GM21526 (cell line): Measurements from ENCODE around the gene DMPK.

Experiments
- ATAC-seq: cut with Tn5 transposase; IDR thresholded peaks from one replicate; pipeline ENCODE4 v1.9.1; 2021; ENCODE audit warnings: moderate library complexity; ENCODE audit not compliant: unreplicated experiment, low FRiP score

The DMPK gene, protein sequence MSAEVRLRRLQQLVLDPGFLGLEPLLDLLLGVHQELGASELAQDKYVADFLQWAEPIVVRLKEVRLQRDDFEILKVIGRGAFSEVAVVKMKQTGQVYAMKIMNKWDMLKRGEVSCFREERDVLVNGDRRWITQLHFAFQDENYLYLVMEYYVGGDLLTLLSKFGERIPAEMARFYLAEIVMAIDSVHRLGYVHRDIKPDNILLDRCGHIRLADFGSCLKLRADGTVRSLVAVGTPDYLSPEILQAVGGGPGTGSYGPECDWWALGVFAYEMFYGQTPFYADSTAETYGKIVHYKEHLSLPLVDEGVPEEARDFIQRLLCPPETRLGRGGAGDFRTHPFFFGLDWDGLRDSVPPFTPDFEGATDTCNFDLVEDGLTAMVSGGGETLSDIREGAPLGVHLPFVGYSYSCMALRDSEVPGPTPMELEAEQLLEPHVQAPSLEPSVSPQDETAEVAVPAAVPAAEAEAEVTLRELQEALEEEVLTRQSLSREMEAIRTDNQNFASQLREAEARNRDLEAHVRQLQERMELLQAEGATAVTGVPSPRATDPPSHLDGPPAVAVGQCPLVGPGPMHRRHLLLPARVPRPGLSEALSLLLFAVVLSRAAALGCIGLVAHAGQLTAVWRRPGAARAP

DNA sequence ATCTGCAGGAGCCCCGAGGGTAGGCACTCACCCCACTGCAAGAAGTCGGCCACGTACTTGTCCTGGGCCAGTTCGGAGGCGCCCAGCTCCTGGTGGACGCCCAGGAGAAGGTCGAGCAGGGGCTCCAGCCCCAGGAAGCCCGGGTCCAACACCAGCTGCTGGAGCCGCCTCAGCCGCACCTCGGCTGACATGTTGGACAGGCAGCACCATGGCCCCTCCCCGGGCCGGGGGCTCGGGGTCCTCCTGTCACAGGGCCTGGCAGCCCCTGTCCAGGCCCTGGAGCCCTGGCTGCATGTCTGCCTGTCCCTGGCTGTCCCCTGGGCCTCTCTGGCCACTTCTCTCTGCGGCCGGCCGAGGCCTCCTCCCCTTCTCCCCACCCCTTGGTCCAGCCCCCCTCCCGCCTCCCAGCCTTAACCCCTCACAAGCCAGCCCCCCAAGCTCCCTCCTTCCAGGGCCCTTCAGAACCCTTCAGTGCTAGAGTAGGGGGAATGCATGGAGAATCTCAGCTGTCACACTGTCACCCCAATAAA, at the start of gene DMPK:
Gene DMPK, minus strand, starts transcription at position 329 of the 530 bp plus-strand sequence. Its CDS starts 138 bp downstream, at position 191.
- no peak for ATAC-seq

DNA sequence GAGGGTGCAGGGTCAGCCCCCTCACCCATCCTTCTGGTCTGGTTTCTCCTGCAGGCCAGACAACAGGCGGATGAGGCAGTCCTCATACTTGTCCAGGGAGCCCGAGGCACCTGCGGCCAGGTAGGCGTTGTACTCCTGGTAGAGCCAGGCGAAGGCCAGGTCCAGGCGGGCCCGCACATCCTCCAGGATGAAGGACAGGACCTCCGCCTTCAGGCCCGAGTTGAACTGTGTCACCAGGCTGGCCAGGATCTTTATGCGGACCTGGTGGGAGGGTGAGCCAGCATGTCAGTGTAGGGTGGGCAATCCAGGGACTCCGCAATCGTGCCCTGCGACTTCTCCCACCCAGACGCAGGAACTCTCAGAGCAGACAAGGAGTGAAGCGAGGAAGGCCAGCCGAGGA, 46.7 kb upstream of the DMPK start:
- ATAC-seq: no peak

DNA sequence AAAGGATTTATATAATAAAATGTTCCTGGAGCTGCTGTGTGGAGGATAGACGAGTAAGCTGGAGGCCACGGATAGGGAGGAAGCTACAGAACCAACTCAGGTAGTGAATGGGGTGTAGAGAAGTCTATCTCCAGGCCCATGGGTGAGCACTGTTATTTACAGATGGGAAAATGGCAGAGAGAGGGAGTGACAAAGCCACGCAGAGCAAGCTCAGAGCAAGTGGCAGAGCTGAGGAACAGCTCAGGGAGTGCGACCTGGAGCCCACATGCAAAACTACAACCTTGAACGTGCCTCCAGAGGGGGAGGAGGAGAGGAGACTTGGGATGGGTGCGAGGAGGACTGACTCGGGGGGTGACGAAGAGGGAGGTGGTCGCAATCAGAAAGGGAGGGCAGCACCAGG, 46.2 kb upstream of the DMPK start:
- ATAC-seq: no peak

DNA sequence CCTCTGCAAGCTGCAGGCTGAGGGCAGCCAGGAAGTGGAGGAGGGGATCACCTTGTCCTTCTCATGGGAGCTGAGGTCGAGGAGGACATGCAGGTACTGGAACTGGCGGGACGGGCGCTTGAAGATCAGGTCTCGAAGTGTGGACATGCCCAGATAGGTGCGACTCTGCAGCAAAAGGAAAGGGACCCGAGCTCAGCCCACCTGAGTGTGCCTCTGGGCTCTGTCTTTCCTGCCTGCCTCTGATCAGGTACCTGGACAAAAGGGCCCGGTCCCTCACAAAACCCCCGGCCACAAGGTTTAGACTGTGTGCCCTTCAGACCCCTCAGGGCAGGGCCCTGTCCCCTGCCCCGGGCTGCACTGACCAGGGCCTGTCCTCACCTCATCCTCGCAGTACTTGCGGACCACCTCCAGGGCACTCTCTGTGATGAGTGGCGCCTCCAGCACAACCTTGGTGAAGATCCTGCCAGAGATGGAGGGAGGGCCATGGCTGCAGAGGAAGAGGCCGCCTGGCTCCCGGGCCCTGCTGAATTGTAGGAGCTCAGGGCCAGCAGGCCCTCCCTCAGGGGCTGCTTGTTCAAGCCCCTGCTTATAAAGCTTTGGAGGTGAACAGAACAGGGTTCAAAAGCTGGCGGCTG, 45.3 kb upstream of the DMPK start:
- no peak for ATAC-seq

DNA sequence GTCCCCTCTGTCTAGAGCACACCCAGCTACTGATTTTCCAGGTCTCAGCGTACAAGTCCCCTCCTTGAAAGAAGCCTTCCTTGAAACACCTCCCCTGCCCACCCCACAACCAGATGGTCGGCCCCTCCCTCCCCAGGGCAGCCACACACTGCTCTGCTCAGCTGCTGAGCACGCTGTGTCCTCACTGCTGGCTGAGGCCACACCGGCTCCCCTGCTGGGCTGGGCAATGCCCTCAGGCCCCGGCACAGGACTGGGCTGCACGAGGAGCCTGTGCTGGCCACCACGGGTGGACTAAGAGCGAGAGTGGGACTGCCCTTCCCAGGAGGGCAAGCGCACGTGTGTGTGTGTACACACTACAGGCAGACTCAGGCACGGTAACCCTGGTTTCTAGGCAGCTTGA, 44.6 kb upstream of the DMPK start:
- no peak for ATAC-seq

DNA sequence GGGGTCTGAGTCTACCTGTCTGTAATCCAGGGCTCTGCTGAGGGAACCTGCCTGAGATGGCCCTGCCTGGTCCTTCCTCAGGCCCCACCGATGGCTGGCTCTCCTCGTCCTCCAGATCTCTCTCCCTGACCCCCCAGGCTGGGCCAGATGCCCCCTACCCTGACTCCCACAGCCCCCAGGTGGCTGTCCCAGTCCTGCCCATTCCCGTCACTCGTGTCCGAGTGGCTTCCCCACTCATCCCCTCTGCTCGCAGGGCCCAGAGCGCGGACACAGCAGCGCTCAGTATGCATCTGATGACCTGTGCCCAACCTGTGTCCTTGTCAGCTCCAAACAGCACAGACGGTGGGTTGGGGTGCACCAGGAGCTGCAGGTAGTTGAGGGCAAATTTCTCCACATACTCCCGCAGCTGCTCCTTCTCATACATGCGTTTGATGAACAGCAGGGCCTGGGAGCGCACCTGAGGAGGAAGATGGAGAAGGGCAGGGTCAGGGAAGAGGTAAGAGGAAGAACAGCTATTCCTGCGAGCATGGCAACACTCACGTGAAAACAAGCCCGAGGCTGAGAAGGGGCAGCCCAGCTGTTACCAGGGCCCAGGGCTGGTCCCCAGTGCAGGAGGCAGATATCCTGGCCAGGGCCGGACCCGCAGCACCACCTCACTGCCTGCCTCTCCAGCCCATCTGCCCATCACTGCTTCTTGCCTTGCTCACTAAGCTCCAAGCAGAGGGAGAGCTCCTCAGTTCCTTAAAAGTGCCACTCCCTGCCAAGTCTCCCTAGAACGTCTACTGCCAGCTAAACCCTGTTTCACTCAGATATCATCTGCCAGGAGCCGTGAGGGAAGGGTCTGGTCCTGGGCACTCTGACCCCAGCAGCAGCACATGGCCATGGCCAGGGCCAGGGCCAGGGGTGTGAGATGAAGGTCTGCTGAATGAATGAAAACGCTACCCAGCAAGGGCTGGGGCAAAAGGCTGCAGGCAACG, 43.9 kb upstream of the DMPK start:
- no peak for ATAC-seq

DNA sequence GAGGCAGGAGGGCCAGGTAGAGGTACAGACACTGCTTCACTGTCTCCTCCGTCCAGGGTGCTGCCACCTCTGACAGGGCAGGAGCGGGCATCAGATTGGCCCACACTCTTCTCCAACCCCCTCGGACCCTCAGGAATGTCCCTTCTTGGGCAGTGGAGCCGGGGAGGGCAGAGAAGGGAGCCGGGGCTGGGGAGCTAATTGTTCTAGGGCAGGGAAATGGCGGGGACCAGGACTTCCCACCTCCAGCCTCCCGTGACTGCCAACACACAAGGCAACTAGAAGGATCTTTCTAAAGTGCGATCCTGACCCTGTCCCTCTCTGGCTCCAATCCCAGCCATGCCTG, 42.9 kb upstream of the DMPK start:
- no peak for ATAC-seq

DNA sequence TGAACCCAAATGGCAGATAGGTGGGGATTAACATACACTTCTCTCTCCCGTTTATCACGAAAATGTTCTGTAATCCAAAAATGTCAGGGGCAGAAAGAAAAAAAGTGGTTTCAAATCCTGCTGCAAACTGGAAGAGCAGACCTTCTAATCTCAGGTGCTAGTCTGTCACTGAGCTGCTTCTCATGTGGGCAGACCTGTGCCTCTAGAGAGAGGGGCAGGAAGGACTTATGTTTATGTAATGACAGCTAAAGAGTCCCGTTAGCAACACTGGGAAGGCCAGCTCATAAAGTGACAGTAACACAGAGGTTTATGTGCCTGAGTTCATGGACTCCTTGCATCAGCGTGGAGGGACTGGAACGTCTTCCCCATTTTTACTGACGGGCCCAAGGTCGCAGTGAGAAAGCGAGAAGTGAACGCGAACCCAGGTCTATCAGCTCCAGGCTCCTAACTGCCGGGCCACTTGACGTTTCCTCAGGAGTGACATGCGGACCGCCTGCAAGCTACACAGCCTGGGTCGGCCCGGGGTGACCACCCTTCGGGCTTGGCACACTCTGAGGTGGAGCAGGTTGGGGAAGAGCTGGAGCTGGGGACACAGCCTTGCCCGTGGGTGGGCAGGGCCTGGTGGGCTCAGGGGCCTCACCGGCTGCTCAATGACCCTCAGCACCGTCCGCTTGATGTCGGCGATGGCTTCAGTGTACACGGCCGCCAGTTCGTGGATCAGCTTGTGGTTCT, 42.4 kb upstream of the DMPK start:
- ATAC-seq: no peak

DNA sequence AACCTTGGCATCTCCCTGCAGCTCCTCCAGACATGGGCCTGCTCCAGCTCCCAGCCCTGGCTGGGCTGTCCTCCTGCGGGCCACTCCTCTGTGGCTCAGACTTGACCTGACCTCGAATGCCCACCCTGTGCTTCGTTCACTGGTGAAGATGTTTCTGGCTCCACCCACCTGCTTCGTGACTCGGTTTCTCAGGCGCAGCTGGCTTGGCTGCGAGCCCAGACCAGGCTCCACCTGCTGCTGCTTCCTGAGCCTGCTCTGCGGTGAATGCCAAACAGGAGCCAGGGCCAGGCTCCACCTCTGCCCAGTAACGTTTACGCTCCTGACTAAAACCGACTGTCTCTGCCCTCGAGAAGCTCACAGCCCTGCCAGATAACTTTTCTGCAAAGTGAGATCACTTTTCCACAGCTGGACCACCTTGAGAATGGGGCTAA, 41.8 kb upstream of the DMPK start:
- no peak for ATAC-seq

DNA sequence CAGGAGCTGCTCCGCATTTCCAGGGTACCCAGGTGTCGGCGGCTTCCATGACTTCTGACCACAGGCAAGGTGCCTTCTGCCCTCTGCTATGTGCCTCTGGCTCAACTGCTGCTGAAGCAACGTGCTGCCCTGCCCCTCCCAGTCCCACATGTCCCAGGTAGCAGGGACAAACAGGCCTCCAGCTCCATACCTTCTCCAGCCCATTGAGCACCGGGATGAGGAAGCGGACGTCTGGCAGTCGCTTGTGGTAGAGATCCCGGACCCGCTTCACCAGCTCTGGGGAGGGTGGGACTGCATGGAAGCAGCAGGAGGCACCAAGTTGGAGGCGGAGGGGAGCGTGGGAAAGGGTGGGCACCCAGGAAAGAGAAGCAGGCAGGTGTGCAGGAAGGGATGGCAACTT, 40.9 kb upstream of the DMPK start:
- ATAC-seq: no peak

DNA sequence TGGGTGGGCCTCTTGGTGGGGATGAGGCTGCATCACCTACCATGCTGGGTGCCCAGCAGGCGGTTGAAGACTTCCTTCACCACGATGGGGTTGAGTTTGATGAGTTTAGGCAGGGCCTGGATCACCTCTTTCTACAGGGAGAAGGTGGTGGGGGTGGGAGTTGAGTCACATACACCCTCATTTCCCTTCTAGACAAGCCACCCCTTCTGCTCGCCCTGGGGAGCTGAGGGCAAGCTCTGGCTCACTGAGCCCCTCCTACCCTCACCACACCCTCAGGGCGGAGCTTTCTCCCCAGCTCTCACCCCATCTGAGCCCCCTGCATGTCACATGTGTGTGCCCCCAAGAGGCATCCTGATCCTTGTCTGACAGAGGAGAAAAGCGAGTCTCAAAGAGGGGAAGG, 40.4 kb upstream of the DMPK start:
- ATAC-seq: no peak

DNA sequence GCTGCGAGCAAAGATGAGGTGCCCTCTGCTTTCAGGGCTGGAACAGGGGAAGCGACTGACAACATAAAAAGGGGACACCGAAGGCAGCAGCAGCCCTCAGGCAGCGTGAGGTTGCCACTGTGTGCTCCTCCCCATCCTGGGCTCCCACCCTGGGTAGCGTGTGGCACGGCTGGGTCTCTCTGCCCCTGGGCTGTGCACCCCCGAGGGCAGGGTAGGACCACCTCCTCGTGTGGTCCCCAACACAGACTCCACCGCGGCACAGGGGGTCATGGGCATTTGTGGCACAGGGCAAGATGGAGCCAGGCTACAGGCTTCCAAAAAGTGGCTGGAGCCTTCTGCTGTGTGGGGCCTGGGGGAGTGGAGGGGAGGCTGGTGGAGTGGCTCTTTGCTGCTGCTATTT, 39.3 kb upstream of the DMPK start:
- no peak for ATAC-seq

DNA sequence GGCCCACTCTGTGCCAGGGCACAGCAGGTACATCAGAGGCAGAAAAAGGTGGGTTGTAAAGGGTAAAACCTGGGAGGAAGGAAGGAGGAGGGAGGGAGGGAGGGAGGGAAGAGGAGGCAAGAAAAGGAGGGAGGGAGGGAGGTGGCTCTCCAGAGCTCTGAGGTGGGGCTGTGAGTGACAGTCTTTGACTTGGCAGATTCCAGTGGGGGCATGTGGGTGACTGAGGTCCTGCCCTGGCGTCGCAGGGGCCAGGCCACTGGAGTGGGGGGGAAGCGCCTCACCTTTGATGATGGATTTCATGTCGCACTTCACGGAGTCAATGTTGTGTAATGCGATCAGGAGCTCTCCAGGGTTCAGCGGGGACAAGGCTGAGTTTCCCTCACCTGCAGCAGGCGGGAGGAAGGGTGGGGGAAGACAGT, 38.8 kb upstream of the DMPK start:
- ATAC-seq: no peak

DNA sequence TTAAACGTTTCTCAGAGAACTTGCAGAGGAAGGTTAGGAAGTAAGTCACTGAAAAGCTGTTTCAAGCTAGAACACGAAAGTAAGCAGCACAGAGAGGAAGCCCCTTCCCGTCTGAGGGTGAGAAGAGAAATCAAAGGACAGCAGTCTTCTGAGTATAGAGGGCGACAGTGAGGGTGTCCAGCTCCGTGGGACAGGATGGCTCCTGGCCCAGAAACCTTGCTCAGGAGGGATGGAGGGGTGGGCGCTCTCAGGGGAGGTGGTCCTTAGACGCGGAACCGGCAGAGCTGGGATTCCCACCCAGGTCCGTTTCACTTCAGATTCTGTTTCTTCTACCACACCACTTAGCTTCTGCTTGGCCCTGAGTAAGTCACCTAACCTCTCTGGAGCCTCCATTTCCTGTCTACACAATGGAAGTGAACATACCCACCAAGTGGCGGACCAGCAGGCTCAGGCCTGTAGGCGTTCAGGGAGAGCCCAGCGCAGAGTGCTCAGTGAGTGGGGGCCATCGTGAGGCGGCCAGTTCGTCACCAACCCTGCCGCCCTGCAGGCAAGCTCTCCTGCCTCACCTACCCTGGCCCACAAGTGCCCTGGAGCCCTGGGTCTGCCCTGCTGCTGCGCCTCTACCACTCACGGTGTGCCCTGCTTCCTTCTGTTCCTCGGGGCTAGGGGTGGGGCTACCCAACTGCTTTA, 38.3 kb upstream of the DMPK start:
- ATAC-seq: no peak

DNA sequence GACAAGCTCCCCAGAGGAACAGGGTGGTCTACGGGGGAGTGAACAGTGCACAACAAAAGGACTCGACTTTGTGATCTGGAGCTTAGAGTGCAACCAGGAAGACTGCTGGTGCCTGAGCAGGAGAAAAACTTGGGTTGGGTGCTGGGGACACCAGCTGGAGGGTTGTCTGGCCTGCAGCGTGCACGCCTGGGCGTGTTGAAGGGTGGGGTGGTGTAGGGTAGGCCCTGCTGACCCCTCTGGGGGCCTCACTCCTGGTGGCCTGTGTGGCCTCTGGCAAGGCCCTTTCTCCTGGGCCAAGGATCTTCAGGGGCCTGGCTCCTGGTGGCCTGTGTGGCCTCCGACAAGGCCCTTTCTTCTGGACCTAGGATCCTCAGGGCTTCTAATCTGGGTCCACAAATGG, 37.5 kb upstream of the DMPK start:
- ATAC-seq: no peak

DNA sequence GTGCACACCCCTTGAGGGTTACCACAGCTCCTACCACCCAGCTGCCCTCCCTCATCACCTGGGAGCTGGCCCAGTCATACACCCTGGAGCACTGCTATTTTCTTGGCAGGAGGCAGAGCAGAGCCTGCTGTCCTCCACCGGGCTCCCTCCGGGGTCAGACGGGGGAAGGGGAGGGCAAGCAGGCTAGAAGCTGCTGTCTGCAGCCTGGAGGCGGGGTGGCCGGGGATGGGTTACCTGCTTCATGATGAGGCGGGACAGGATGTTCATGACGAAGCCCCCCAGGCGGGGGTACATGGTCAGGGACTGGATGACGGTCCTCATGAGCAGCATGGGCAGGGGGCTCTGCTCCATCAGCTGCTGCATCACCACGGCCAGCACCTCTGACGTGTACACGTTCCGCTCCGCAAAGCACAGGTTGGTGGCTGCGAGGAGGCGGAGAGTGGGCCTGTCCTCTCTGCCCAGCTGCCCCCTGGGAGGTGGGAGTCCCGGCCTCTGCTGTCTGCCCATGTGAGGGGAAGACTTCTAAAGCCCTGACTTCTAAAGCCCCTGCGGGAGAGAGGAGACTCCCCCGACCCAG, 35.5 kb upstream of the DMPK start:
- no peak for ATAC-seq

DNA sequence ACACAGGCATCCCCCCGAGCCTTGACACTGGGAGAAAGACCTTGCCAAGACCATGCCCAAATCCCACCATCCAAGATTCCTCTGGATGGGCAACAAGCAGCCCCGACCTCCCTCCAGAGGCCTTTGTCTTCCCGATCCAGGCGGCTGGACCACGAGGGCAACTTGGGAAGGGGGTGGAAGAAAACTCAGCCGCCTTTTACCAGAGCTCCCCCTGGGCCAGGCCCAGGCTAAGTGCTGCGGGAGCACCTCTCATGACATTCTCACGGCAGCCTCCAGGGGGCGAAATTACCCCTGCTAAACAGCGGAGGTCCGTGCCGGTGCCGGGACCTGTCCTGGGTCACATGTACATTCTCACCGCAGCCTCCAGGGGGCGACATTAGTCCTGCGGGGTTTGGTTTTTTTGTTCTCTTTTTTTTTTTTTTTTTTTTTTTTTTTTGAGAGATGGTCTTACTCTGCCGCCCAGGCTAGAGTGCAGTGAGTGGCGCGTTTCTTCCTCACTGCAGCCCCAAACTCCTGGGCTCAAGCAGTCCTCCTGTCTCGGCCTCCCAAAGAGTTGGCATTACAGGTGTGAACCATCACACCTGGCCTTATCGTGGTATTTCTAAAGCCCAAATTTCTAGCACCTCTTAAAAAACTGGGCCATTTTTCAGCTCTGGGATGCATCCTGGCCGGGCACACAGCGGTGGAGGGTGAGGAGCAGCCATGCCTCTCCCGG, 34.9 kb upstream of the DMPK start:
- peak; percentile 60 for ATAC-seq
